GM18858 (cell line): ENCODE results near the gene PTPA.
"Not testable (repeated sequence)": the region's sequence is repeated elsewhere in the genome, so short reads cannot be mapped to it uniquely, and the experiment has no call there.

Experiments
- ATAC-seq: cut with Tn5 transposase; IDR thresholded peaks from one replicate; pipeline ENCODE4 v1.9.1; 2021; ENCODE audit not compliant: unreplicated experiment

The PTPA gene

DNA sequence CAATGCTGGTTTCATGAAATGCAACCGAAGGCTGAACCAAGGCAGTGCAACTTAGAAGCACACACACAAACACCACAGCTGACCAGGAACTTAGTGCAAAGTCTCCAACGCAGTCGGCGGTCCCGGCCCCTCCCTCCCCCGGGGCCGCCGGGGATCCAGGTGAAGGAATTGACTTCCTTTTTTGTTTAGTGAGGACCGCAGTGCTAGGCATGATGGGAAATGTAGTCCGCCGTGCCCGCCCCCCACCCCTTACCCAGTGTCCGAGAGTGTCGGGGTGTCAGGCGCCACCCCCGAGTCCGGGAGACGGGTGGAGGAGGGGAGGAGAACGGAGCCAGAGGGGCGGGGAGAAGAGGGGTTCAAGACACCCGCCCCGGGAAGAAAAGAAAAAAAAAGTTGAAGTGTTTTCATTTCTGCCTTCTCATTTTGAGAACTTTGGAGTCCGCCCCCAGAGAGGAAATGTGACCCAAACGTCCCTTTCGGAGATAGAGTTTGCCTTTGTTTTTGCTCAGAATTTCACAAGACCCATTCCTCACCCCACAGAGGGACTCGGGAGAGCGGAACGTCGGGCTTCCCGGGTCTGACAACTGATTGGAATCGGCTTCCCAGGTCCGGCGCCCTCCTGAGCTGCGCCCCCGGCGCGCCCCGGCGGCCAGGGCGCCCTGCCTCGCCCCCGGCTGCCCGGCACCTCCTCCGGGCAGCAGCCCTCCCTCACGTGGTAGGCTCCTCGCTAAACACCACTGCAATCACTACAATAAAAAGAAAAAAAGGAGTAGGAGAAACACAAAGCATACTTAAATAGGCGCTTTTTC, 64.8 kb downstream of the PTPA start:
- no peak for ATAC-seq

DNA sequence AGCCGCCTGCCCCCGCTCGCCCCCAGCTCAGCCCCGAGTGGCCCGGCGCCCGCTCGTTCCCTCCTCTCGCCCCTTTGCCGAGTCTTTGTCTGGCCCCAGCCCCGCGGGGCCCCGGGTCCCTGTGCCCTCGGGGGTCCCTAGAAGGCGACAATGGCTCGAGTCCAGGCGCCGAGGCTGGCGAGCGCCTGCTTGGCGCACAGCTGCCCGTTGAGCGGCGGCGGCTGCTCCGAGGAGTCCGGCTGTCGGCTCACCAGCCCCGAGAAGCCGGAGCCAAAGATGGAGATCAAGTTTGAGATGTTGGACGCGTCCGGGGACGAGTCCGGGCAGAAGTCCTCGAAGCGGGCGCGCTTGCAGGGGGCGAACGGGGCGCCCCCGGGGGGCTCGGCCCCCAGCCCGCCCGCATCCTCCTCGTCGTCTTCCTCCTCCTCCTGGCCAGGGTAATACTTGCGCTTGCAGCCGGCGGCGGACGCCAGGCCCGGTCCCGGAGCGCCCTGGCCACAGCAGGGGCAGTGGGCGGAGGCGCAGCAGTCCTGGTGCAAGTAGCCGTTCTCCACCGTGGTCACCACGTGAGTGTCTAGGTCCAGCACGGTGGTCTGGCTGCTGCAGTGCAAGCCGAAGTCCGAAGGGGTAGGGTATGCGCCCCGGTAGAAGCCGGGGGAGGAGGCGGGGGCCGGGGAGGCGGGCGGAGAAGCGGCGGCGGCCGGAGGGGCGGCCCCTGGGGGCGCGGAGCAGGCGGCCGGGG, 65.7 kb downstream of the PTPA start:
- ATAC-seq = no peak

DNA sequence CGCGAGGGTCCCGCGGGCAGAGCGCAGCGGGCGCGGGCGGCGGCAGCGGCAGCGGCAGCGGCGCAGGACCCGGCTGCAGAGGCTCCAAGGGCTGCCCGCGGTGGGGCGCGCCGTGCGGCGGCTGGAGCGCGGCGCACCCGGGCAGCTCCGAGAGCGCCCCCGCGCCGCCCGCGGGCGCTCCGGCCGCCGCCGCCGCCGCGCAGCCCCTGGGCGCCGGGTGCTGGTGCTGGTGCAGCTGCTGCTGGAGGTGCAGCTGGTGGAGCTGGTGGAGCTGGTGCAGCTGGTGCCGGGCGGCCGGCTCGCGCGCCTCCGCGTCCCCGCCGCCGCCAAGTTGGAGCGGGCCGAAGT, 66.2 kb downstream of the PTPA start:
- peak; percentile 11 for ATAC-seq

DNA sequence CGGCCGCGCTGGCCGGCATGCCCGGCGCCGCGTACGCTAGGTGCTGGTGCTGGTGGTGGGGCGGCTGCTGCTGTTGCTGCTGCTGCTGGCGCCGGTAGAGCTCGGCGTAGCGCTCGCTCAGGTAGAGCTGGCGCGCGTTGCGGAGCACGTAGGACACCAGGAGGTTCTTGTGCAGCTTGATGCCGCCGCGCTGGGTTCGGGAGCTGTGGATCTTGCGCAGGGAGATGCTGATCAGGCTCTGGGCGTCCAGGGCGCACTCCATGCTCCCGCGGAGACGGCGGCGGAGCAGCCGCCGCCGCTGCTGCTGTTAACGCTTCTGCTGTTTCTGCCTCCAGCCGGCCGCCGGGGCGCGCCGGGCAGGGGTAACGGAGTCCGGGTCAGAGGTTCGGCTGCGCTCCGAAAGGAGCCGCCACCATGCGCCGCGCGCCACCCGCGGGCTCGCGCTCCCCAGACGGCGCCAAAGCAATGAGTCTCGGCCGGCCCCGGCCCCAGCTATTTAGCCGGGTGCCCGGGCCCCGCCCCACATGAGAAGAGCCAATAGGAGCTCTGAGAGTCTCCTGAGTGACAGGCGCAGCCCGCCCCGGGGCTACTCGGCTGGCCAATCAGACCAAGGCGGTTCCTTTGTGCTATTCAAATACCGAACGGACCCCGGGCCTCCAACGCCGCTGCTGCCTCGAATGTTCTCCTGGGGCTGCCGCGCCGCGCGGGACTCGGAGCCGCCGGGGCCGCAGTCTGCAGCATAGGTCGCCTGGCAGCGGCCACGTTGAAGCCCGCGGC, 66.8 kb downstream of the PTPA start, which contains the start of gene IER5L:
IER5L (minus strand) TSS at position 471 of the 777 bp plus-strand sequence; CDS start at position 262, 209 bp downstream.
- peak; percentile 72 for ATAC-seq

DNA sequence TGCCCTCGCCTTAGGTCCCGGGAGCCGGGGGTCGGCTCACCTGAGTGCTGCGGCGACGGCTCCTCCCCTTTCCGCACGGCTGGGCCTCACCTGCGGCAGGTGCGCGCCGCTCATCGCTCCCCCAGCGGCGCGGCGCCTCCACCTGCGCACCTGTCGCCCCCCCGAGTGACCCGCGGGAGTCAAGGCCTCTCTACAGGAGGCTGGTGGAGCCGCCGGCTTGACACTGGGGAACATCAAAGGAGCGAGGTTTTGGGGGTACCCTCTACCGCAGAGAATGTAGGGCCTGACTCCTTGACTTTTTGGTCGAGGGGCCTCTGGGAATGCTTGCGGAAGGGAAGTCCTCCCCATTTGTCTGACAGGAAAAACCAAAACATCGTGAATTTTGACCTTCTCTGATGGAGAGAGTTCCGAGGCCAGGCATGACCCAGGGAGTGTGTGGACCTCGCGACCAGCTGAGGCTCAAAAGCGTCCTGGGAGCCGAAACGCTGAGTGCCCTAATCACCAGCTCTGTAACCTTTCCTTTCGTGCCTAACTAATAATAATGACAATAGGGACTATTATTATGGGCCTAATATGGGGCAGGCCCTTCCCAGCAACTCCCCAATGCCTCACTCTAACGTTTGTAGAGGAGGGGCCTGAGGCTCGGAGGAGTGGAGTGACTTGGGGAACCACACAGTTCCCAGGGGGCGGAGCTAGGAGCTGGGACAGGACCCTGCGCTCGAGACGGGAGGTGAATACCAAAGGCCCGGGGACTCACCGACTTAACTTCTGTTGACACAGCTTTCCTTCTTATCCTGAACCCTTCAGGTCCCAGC, 67.6 kb downstream of the PTPA start:
- ATAC-seq = no peak

DNA sequence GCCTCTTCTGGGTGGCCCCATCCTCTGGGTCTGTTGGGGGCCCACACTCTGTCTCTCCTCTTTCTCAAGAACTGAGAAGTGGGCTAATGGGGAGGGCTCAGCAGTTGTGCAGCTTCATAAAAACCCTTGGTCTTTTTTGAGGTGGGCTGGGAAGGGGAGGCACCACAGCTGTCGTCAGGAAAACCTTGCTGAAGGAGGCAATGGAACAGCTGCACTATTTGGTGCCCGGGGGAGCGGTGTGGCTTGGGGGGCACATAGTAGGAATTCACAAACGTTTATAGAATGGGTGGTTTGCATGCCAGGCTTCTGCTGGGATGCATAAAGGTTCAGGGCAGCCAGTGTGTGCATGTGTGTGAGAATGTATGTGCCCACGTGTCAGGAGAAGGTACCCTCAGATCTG, 70.0 kb downstream of the PTPA start:
- no peak for ATAC-seq

DNA sequence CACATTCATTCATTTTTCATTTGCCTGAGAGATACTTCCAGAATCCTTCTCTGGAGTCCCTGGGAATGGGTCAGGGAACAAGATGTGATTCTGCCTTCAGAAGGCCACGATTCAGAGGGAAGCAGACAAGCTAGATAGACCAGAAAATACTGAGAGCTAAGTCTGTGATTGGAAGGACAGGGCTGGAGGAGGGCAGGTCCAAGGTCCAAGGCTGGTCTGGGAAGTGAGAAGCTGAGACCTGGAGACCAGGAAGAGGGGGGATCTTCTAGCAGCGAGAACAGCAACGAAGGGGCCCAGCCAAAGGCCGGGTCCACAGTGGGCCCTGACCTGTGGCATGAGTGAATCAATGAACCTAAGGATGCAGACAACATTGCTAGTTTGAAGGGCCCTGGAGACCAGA, 70.9 kb downstream of the PTPA start:
- ATAC-seq = no peak

DNA sequence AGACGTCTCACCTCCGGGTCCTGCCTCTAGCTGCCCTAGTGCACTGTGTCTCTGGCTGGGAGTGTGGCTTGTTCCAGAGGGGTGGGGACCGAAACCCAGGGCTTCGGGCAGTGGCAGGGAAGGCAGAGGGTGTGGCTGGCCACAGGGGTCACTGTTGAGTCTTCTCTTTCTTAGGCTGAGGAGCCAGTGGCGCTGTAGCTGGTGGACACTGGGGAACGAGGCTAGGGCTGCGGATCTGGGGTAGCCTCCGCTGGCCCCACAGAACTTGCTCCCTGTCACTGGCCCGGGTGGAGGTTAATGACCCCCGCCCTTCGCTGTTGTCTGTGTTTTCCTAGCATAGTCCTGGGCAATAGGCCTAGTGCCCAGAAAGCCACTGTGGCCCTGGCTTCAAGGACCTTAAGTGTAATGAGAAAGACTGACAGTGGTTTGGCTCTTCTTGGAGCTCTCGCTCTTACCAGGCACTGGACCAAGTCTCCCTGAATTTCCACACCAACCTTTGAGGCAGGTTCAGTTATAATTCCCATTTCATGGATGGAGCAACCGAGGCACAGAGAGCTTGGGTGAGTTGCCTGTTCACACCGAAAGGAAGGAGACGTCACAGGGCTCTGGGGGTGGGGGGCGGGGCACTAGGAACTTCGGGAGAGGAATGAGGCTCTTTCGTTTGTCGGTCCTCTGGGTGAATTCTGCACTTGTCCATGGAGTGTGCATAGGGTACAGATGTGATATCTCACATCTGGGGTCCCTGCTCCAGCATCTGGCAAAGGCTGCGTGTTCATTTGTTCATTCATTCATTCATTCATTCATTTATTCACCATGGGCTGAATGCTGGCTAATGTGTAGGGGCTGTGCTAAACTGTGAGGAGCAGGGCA, 71.6 kb downstream of the PTPA start:
- ATAC-seq = no peak

DNA sequence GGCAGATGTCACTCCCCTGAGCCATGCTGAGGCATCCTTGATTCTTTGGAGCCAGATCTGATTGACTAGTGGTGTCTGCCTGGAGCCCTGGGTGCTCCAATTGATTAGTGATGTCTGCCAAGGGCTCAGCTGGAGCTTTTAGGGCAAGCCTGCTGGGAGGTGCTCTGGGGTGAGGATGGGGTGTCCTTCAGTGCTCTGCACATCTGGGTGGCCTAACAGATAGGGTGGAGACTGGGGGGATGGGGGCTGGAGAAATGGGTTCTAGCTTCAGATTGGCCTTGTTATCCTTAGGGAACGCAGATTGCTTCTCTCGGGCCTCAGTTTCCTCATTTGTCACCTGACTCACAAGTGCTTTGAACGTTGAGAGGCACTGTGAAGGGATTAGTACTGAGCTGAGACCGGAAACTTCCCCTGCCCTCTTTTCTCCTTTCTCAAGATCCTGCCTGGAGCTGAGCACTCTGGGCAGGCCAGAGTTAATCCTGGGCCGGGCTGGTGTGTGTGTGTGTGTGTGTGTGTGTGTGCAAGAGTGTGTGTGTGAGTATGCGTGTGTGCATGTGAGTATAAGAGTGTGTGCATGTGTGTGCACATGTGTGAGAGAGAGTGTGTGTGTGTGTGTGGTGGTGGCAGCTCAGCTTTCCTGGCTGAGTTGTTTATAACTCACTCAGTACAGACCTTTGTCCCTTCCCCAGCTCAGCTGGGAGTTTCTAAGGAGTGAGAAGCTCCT, 72.4 kb downstream of the PTPA start:
- no peak for ATAC-seq

DNA sequence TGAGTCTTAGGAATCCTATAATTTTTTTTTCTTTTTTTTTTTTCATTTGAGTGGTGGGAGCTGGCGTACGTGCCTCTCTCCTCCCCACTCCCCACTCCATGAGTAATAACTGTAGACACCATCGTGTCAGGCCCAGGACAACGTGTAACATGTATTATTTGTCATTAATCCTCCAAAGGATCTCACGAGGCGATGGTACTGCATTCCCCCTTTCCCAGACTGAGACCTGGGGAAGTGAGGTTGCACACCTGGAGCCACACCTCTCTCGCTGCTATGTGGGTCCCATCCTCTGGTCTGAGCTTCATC, 73.0 kb downstream of the PTPA start:
- ATAC-seq = no peak

DNA sequence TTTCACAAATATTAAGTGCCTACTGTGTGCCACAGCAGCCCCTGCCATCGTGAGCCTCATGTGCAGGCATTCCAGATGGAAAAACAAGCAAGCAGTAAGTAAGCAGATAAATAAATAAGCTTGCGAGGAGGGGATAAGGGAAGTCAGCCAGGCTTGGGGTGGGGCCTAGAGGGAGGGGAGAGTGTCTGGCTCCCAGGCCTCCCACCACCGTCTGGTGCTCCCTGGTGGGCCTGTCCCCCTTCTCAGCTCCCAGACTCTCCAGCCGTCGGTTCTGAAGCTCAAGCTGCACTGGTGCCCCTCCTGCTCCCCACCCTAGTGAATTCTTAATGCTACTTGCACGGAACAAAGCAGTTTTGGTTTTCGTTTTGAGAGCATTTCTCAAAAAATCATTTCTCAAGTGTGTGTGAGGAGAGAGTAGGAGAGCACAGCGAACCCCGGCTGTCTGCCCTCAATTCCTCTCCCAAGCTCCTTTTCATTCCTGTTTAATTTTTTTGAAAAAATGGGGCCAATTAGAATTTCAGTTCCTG, 73.4 kb downstream of the PTPA start:
- no peak for ATAC-seq

DNA sequence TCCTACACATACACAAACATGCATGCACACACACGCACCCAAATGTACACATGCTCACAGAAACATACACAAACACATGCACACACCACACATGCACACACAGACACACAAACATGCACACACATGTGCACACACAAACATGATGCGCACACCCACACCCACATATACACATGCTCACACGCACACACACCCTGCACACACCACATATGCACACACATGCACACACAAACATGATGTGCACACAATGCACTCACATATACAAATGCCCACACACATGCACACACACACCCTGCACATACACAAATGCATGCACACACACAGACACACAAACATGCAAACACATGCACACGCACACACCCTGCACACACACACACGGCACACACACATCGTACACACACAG, 74.2 kb downstream of the PTPA start:
- ATAC-seq = no peak

DNA sequence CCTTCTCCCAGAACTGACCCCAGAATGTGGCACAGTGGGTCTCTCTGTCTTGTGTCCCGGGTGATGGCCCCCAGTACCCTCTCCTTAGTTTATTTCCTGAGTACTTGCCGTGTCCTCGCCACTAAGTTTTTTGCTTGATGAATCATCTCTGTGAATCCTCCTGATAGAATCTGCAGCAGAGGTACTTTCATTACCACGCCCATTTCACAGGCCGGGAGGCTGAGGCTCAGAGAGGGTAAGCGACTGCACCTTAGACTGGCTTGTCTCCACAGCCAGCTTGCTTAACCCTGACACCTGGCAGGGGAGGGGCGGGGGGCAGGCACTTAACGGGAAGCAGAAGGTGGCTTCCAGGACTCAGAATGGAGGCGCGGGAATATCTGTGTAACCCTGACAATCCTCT, 74.8 kb downstream of the PTPA start:
- no peak for ATAC-seq

DNA sequence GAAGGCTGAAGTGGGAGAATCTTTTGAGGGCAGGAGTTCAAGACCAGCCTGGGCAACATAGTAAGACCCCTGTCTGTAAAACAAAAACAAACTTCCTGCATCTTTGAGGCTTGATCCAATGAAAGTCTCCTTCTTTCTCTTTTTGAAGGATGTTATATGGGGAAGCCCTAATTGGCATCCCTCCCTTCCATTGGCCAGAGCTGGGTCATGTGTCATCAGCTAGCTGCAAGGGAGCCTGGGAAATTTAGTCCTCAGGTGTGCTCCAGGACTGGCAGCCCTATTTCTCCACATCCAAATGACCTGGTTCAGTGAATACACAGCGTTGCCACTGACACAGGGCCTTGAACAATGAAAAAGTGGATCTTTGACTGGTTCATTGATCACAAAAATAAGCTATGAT, 75.8 kb downstream of the PTPA start:
- ATAC-seq = no peak

DNA sequence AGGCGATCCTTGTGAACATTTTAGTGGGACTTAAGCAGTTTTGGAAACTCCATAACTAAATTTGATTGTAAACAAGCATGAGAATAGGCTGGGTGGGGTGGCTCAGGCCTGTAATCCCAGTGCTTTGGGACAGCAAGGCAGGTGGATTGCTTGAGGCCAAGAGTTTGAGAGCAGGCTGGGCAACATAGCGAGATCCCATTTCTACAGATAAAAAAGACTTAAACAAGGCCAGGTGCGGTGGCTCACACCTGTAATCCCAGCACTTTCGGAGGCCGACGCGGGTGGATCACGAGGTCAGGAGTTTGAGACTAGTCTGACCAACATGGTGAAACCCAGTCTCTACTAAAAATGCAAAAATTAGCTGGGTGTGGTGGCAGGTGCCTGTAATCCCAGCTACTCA, 78.8 kb downstream of the PTPA start:
- ATAC-seq = not testable (repeated sequence)

DNA sequence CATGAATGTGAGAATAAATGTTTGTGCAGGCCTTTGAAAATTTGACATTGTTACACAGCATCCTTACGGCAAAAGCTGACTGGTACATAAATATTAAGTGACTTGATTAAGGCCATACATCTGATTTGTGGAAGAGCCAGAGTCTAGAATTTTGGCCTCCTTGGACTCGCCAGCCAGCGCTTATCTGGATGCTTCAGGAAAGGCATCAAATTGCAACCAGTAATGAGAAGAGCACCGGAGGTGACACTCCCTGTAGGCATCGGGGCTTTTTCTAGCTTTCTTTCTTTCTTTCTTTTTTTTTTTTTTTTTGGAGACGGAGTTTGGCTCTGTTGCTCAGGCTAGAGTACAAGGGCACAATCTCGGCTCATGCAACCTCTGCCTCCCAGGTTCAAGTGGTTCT, 80.0 kb downstream of the PTPA start:
- no peak for ATAC-seq

DNA sequence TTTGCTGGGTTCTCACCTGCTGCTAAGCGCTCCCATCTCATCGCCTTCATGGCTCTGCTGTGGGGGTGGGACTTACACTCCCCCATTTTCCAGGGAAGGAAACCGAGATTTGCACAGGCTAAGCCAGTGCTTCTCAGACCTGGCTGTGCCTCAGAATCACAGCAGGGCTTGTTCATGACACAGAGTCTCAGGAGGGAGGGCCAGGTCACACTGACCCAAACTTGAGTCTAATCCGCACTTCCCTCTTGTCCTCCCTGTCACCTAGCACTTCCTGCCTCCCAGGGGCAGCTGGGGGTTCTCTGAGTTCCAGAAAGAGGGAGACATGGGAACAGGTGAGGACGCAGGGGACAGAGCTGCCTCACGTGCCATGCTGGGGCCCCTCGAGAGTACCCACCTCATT, 82.4 kb downstream of the PTPA start:
- no peak for ATAC-seq

DNA sequence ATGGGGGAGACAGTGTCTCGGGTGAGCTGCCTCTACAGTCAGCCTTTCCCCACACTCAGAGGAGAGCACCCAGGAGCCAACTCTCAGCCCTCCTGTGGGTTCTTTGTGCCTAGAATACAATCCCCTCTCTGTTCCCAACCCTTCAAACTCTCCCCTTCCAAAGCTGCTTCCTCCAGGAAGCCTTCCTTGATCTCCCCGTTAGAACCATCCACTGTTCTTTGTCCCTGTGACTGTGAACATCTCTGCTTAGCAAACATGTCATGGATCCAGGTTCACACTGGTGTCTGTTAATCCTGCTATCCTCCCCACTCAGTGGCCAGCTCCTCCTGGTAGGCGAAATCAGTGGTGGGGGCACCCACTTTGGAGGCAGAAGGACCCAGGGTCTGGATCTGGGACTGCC, 83.0 kb downstream of the PTPA start:
- no peak for ATAC-seq

DNA sequence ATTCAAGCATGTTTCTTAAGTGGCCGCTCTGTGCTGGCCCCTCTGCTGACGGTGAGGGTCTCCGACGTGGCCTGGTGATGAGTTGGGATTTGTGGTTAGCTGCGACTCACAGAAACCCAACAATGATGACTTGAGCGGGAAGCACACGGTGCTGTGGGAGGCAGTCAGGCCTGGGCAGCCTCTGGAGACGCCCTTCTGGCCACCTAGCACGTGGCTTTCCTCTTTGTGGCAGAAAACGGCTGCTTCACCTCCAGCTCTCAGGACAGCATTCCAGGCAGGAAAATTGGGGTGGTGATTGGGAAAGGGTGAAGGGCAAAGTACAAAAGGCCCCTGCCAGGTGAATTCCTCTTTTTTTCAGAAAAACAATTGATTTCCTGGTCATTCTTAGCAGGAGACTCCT, 84.4 kb downstream of the PTPA start:
- ATAC-seq = no peak
